GM12891 (cell line): ENCODE results near the gene BCKDK.

ENCODE experiments used
- DNase-seq: peaks from one replicate; pipeline ENCODE4 v3.0.0; 2011; ENCODE audit warnings: low spot score; ENCODE audit not compliant: insufficient read length
- FAIRE-seq: peaks from 2 replicates; lab custom pipeline; 2011; peaks lifted over from hg19 to GRCh38; lab: Jason Lieb, UNC
- PAX5 ChIP-seq: IDR thresholded peaks from 2 replicates; pipeline ENCODE4 v1.6.1; 2011; ENCODE audit warnings: low read length, moderate library complexity, mild to moderate bottlenecking; ENCODE audit not compliant: insufficient read depth, severe bottlenecking
- POLR2A ChIP-seq: IDR thresholded peaks from 2 replicates; pipeline ENCODE4 v1.6.1; 2011; ENCODE audit warnings: low read depth, low read length, control low read depth
- POLR2AphosphoS5 ChIP-seq: IDR thresholded peaks from 2 replicates; pipeline ENCODE4 v1.6.1; 2011; ENCODE audit warnings: low read depth, low read length, control low read depth
- POU2F2 ChIP-seq: IDR thresholded peaks from 2 replicates; pipeline ENCODE4 v1.6.1; 2011; ENCODE audit warnings: low read depth, mild to moderate bottlenecking, control low read depth, low read length, moderate library complexity
- SPI1 ChIP-seq: IDR thresholded peaks from 2 replicates; pipeline ENCODE4 v1.6.1; 2011; ENCODE audit warnings: low read depth, low read length, control low read depth
- TAF1 ChIP-seq: IDR thresholded peaks from 2 replicates; pipeline ENCODE4 v1.6.1; 2011; ENCODE audit warnings: low read depth, low read length, control low read depth

Gene BCKDK

GRCh38 chr16:31117384-31118222 lies 9.4 kb downstream of the BCKDK start, which contains the start of gene KAT8:
KAT8 (plus strand) TSS chr16:31117664; CDS start chr16:31117682, 18 bp downstream.
- TF ChIP-seq POLR2AphosphoS5 (peak; percentile 82), PAX5 (no peak), TAF1 (peak; percentile 83), SPI1 (peak; percentile 40; the same call in 1 of the 2 replicates), POU2F2 (peak; percentile 63; the same call in 1 of the 2 replicates), POLR2A (peak; percentile 88)
- FAIRE-seq (peak; percentile 97), DNase-seq (peak; percentile 98)

GRCh38 chr16:31118223-31119155 lies 10.3 kb downstream of the BCKDK start:
- TF ChIP-seq PAX5 (no peak), POU2F2 (no peak), SPI1 (no peak), POLR2AphosphoS5 (no peak), POLR2A (no peak), TAF1 (no peak)
- FAIRE-seq (no peak), DNase-seq (no peak)

GRCh38 chr16:31120129-31120528 lies 11.9 kb downstream of the BCKDK start:
- DNase-seq, result no peak

GRCh38 chr16:31125844-31126243 lies 17.7 kb downstream of the BCKDK start:
- FAIRE-seq (no peak), DNase-seq (no peak)
- TF ChIP-seq TAF1, result no peak
- TF ChIP-seq PAX5, result no peak
- TF ChIP-seq POU2F2, result no peak
- no peak for TF ChIP-seq POLR2A
- no peak for TF ChIP-seq SPI1
- no peak for TF ChIP-seq POLR2AphosphoS5

More at GRCh38 chr16:31120129-31120528, 11.9 kb downstream of the BCKDK start:
- FAIRE-seq, result no peak
- no peak for TF ChIP-seq TAF1
- TF ChIP-seq POLR2AphosphoS5, result no peak
- TF ChIP-seq SPI1, result no peak
- no peak for TF ChIP-seq POU2F2
- no peak for TF ChIP-seq POLR2A
- no peak for TF ChIP-seq PAX5

- no peak for FAIRE-seq
- TF ChIP-seq POLR2A (no peak), SPI1 (no peak), PAX5 (no peak), TAF1 (no peak), POLR2AphosphoS5 (no peak), POU2F2 (no peak)
- DNase-seq, result no peak
These were observed 19.0 kb downstream of the BCKDK start for GRCh38 chr16:31127182-31127581.

GRCh38 chr16:31128711-31129567 lies 20.8 kb downstream of the BCKDK start:
- TF ChIP-seq SPI1 (no peak), POU2F2 (no peak), POLR2A (no peak), TAF1 (no peak), PAX5 (no peak), POLR2AphosphoS5 (no peak)
- no peak for FAIRE-seq
- no peak for DNase-seq

- TF ChIP-seq PAX5 (no peak), POLR2AphosphoS5 (no peak), SPI1 (no peak), TAF1 (no peak), POU2F2 (no peak), POLR2A (no peak)
- DNase-seq, result no peak
- FAIRE-seq, result no peak
These were observed 21.6 kb downstream of the BCKDK start for GRCh38 chr16:31129568-31130335.
